ENCODE results near the gene FAM149B1.

FAM149B1 gene

GRCh38 chr10:73174148-73174925 is 6.4 kb downstream of the FAM149B1 start:
- H3K27me3 ChIP-seq (ENCODE audit: insufficient read depth, low read length, poor library complexity, severe bottlenecking), result no peaks in the 10 kb centered on the region
- H3K36me3 ChIP-seq (ENCODE audit: insufficient read depth, low read length), result no peaks in the 10 kb centered on the region
- no peaks in the 10 kb centered on the region; the same call in 1 of the 2 replicates for H3F3A ChIP-seq (ENCODE audit: low read depth)
- no peak overlapping the region for H2AFZ ChIP-seq (ENCODE audit: low read length)
- no peak overlapping the region for H3K9ac ChIP-seq (ENCODE audit: low read depth, low read length, poor library complexity, severe bottlenecking)
- H3K79me2 ChIP-seq (ENCODE audit: insufficient read depth, low read length), result peaks cover 3% of the 10 kb centered on the region; the same call in 1 of the 2 replicates
- H3K4me2 ChIP-seq (ENCODE audit: low read depth, low read length, poor library complexity, severe bottlenecking), result no peak overlapping the region
- TF ChIP-seq, protein P1, sequence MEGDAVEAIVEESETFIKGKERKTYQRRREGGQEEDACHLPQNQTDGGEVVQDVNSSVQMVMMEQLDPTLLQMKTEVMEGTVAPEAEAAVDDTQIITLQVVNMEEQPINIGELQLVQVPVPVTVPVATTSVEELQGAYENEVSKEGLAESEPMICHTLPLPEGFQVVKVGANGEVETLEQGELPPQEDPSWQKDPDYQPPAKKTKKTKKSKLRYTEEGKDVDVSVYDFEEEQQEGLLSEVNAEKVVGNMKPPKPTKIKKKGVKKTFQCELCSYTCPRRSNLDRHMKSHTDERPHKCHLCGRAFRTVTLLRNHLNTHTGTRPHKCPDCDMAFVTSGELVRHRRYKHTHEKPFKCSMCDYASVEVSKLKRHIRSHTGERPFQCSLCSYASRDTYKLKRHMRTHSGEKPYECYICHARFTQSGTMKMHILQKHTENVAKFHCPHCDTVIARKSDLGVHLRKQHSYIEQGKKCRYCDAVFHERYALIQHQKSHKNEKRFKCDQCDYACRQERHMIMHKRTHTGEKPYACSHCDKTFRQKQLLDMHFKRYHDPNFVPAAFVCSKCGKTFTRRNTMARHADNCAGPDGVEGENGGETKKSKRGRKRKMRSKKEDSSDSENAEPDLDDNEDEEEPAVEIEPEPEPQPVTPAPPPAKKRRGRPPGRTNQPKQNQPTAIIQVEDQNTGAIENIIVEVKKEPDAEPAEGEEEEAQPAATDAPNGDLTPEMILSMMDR (conservative IDR thresholded peaks at IDR 0.05; ENCODE audit: low read length), result no peak
- TF ChIP-seq EZH2phosphoT487 (IDR thresholded peaks at IDR 0.05; ENCODE audit: borderline replicate concordance), result no peak
- H3K9me3 ChIP-seq (ENCODE audit: insufficient read depth, low read depth, low read length), result no peaks in the 10 kb centered on the region
- no peaks in the 10 kb centered on the region for H3K4me1 ChIP-seq (ENCODE audit: insufficient read depth, low read length, poor library complexity, severe bottlenecking)
- no peaks in the 10 kb centered on the region for H3K9me2 ChIP-seq (replicated peaks; ENCODE audit: low read depth, low read length)
- H3K4me3 ChIP-seq (ENCODE audit: low read length, poor library complexity, severe bottlenecking), result no peak overlapping the region
- no peaks in the 10 kb centered on the region for H4K20me1 ChIP-seq (ENCODE audit: insufficient read depth, low read length, poor library complexity, severe bottlenecking)

GRCh38 chr10:73182568-73182967 is 14.6 kb downstream of the FAM149B1 start:
- TF ChIP-seq, protein P1 (conservative IDR thresholded peaks at IDR 0.05; ENCODE audit: low read length), result no peak
- TF ChIP-seq EZH2phosphoT487 (IDR thresholded peaks at IDR 0.05; ENCODE audit: borderline replicate concordance), result no peak
- no peaks in the 10 kb centered on the region for H3K9me2 ChIP-seq (replicated peaks; ENCODE audit: low read depth, low read length)
- H3K9ac ChIP-seq (ENCODE audit: low read depth, low read length, poor library complexity, severe bottlenecking), result no peak overlapping the region
- H3K4me2 ChIP-seq (ENCODE audit: low read depth, low read length, poor library complexity, severe bottlenecking), result no peak overlapping the region
- H3K4me1 ChIP-seq (ENCODE audit: insufficient read depth, low read length, poor library complexity, severe bottlenecking), result no peaks in the 10 kb centered on the region
- no peaks in the 10 kb centered on the region for H3K9me3 ChIP-seq (ENCODE audit: insufficient read depth, low read depth, low read length)
- H3K4me3 ChIP-seq (ENCODE audit: low read length, poor library complexity, severe bottlenecking), result no peak overlapping the region
- no peaks in the 10 kb centered on the region for H4K20me1 ChIP-seq (ENCODE audit: insufficient read depth, low read length, poor library complexity, severe bottlenecking)
- no peaks in the 10 kb centered on the region for H3K79me2 ChIP-seq (ENCODE audit: insufficient read depth, low read length)
- no peak overlapping the region for H2AFZ ChIP-seq (ENCODE audit: low read length)
- H3K36me3 ChIP-seq (ENCODE audit: insufficient read depth, low read length), result peaks cover 4% of the 10 kb centered on the region; the same call in 1 of the 2 replicates
- H3F3A ChIP-seq (ENCODE audit: low read depth), result no peaks in the 10 kb centered on the region
- H3K27me3 ChIP-seq (ENCODE audit: insufficient read depth, low read length, poor library complexity, severe bottlenecking), result no peaks in the 10 kb centered on the region

DNA sequence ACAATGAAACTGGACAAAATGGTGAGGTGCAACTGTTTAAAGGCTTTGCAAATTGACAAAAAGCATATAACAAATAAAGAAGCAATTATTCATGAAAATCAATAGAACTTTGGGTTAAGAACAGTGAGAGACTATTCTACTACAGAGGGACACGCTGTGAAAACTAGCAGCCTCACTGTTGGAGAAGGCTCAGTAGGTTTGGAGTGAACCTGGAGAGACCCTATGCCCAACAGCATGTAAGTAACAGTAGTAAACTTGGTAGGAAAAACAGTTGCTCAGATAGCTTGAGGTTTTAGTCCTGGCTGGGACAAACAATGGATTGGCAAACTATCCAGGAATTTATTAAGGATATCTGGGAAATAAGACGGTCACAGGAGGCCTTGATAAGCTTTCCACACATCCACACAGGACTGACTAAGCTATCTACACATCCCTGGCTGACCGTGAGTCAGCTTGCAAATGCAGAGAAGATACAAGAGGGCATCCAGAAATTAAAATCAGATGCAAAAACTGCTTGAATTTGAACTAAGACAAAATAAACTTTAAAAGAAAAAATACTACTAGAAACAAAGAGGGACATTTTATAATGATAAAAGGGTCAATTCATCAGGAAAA is 15.9 kb downstream of the FAM149B1 start:
- no peak overlapping the region for H3K4me2 ChIP-seq (ENCODE audit: low read depth, low read length, poor library complexity, severe bottlenecking)
- no peaks in the 10 kb centered on the region for H3K27me3 ChIP-seq (ENCODE audit: insufficient read depth, low read length, poor library complexity, severe bottlenecking)
- no peaks in the 10 kb centered on the region for H3K9me2 ChIP-seq (replicated peaks; ENCODE audit: low read depth, low read length)
- no peak overlapping the region for H3K4me3 ChIP-seq (ENCODE audit: low read length, poor library complexity, severe bottlenecking)
- H3F3A ChIP-seq (ENCODE audit: low read depth), result no peaks in the 10 kb centered on the region
- H3K36me3 ChIP-seq (ENCODE audit: insufficient read depth, low read length), result peaks cover 4% of the 10 kb centered on the region; the same call in 1 of the 2 replicates
- TF ChIP-seq, protein P1 (conservative IDR thresholded peaks at IDR 0.05; ENCODE audit: low read length), result no peak
- no peak for TF ChIP-seq EZH2phosphoT487 (IDR thresholded peaks at IDR 0.05; ENCODE audit: borderline replicate concordance)
- no peaks in the 10 kb centered on the region for H3K9me3 ChIP-seq (ENCODE audit: insufficient read depth, low read depth, low read length)
- no peaks in the 10 kb centered on the region for H3K79me2 ChIP-seq (ENCODE audit: insufficient read depth, low read length)
- H2AFZ ChIP-seq (ENCODE audit: low read length), result no peak overlapping the region
- no peaks in the 10 kb centered on the region for H4K20me1 ChIP-seq (ENCODE audit: insufficient read depth, low read length, poor library complexity, severe bottlenecking)
- H3K9ac ChIP-seq (ENCODE audit: low read depth, low read length, poor library complexity, severe bottlenecking), result no peak overlapping the region
- H3K4me1 ChIP-seq (ENCODE audit: insufficient read depth, low read length, poor library complexity, severe bottlenecking), result no peaks in the 10 kb centered on the region
